Measurements from ENCODE around the gene PCDHGA10. TPM values are rescaled to one million over a fixed set of nuclear protein-coding genes. Genes with fewer than 3 reads are reported as not detected.

The PCDHGA10 gene
- total RNA-seq, 1 donor from 2014 or later = 0.34 TPM

GRCh38 chr5:141439411-141440141 lies 26.8 kb downstream of the PCDHGA10 start:
- Mint-ChIP-seq H3K36me3 (ENCODE audit: low read depth) (no peaks in the 10 kb centered on the region), H3K27ac (no peak overlapping the region), H3K27me3 (ENCODE audit: low read depth) (peaks cover 1% of the 10 kb centered on the region), H3K9me3 (peaks cover 6% of the 10 kb centered on the region), H3K4me1 (ENCODE audit: low read depth) (no peaks in the 10 kb centered on the region), H3K4me3 (ENCODE audit: low read depth) (no peak overlapping the region)
- DNase-seq (ENCODE audit: low spot score) = no peak
- intact Hi-C loops (cut with micrococcal nuclease) = no loop called here

GRCh38 chr5:141440341-141440740 lies 27.6 kb downstream of the PCDHGA10 start:
- H3K36me3 Mint-ChIP-seq (ENCODE audit: low read depth) = no peaks in the 10 kb centered on the region
- peaks cover 1% of the 10 kb centered on the region for H3K27me3 Mint-ChIP-seq (ENCODE audit: low read depth)
- no peak overlapping the region for H3K4me3 Mint-ChIP-seq (ENCODE audit: low read depth)
- no peaks in the 10 kb centered on the region for H3K4me1 Mint-ChIP-seq (ENCODE audit: low read depth)
- H3K27ac Mint-ChIP-seq = no peak overlapping the region
- DNase-seq (ENCODE audit: low spot score) = no peak
- intact Hi-C loops (cut with micrococcal nuclease) = no loop called here
- H3K9me3 Mint-ChIP-seq = peaks cover 6% of the 10 kb centered on the region

GRCh38 chr5:141441571-141442170 lies 28.9 kb downstream of the PCDHGA10 start:
- H3K27me3 Mint-ChIP-seq (ENCODE audit: low read depth) = peaks cover under 1% of the 10 kb centered on the region
- H3K36me3 Mint-ChIP-seq (ENCODE audit: low read depth) = no peaks in the 10 kb centered on the region
- H3K4me1 Mint-ChIP-seq (ENCODE audit: low read depth) = no peaks in the 10 kb centered on the region
- intact Hi-C loops (cut with micrococcal nuclease) = no loop called here
- no peak overlapping the region for H3K27ac Mint-ChIP-seq
- peaks cover 6% of the 10 kb centered on the region for H3K9me3 Mint-ChIP-seq
- H3K4me3 Mint-ChIP-seq (ENCODE audit: low read depth) = no peak overlapping the region
- no peak for DNase-seq (ENCODE audit: low spot score)

- peaks cover 2% of the 10 kb centered on the region for H3K27me3 Mint-ChIP-seq (ENCODE audit: low read depth)
- no peak for DNase-seq (ENCODE audit: low spot score)
- no peak overlapping the region for H3K4me3 Mint-ChIP-seq (ENCODE audit: low read depth)
- H3K4me1 Mint-ChIP-seq (ENCODE audit: low read depth) = no peaks in the 10 kb centered on the region
- no peak overlapping the region for H3K27ac Mint-ChIP-seq
- H3K9me3 Mint-ChIP-seq = no peaks in the 10 kb centered on the region
- no peaks in the 10 kb centered on the region for H3K36me3 Mint-ChIP-seq (ENCODE audit: low read depth)
- intact Hi-C loops (cut with micrococcal nuclease) = no loop called here
Observed at GRCh38 chr5:141465351-141465750, 52.6 kb downstream of the PCDHGA10 start.

Other genes with a start within 250 kb of the PCDHGA10 start
- gene PCDHB7, start 240.3 kb upstream of the PCDHGA10 start, total RNA-seq = 0.07 TPM in 1 of 2 replicates, not detected in the other
- gene PCDHB8, start 235.2 kb upstream of the PCDHGA10 start, total RNA-seq = not detected in 2 replicates
- gene PCDHB16, start 230.6 kb upstream of the PCDHGA10 start, total RNA-seq = not detected in 2 replicates
- gene PCDHB9, start 225.8 kb upstream of the PCDHGA10 start, total RNA-seq = not detected in 2 replicates
- not detected in 2 replicates for gene PCDHB10, start 220.6 kb upstream of the PCDHGA10 start, total RNA-seq
- not detected in 2 replicates for gene PCDHB11, start 213.4 kb upstream of the PCDHGA10 start, total RNA-seq
- gene PCDHB12, start 204.3 kb upstream of the PCDHGA10 start, total RNA-seq = not detected in 2 replicates
- 0.02 TPM in 1 of 2 replicates, not detected in the other for gene PCDHB13, start 199.1 kb upstream of the PCDHGA10 start, total RNA-seq
- not detected in 2 replicates for gene PCDHB14, start 189.6 kb upstream of the PCDHGA10 start, total RNA-seq
- gene PCDHB15, start 167.6 kb upstream of the PCDHGA10 start, total RNA-seq = not detected in 2 replicates
- gene SLC25A2, start 108.9 kb upstream of the PCDHGA10 start, total RNA-seq = 0.16 TPM in 1 of 2 replicates, not detected in the other
- 67.1 and 70.5 TPM in 2 replicates for gene TAF7, start 92.2 kb upstream of the PCDHGA10 start, total RNA-seq
- gene PCDHGA1, start 82.5 kb upstream of the PCDHGA10 start, total RNA-seq = 0.09 and 0.14 TPM in 2 replicates
- gene PCDHGA2, start 74.2 kb upstream of the PCDHGA10 start, total RNA-seq = 0.09 and 0.11 TPM in 2 replicates
- gene PCDHGA3, start 69.2 kb upstream of the PCDHGA10 start, total RNA-seq = 0.11 and 0.16 TPM in 2 replicates
- gene PCDHGB1, start 62.9 kb upstream of the PCDHGA10 start, total RNA-seq = 0.16 and 0.48 TPM in 2 replicates
- gene PCDHGA4, start 58.0 kb upstream of the PCDHGA10 start, total RNA-seq = 0.44 and 0.57 TPM in 2 replicates
- 0.85 and 0.91 TPM in 2 replicates for gene PCDHGB2, start 53.0 kb upstream of the PCDHGA10 start, total RNA-seq
- 0.43 and 0.51 TPM in 2 replicates for gene PCDHGA5, start 48.8 kb upstream of the PCDHGA10 start, total RNA-seq
- gene PCDHGB3, start 42.7 kb upstream of the PCDHGA10 start, total RNA-seq = 0.46 and 0.85 TPM in 2 replicates
- gene PCDHGA6, start 39.1 kb upstream of the PCDHGA10 start, total RNA-seq = 0.48 and 0.55 TPM in 2 replicates
- 0.16 and 0.30 TPM in 2 replicates for gene PCDHGA7, start 30.2 kb upstream of the PCDHGA10 start, total RNA-seq
- 0.28 and 0.34 TPM in 2 replicates for gene PCDHGB4, start 25.3 kb upstream of the PCDHGA10 start, total RNA-seq
- gene PCDHGA8, start 20.4 kb upstream of the PCDHGA10 start, total RNA-seq = 0.07 and 0.23 TPM in 2 replicates
- 0.62 and 0.92 TPM in 2 replicates for gene PCDHGB5, start 15.0 kb upstream of the PCDHGA10 start, total RNA-seq
- gene PCDHGA9, start 10.2 kb upstream of the PCDHGA10 start, total RNA-seq = 0.23 and 0.32 TPM in 2 replicates
- 0.21 and 0.34 TPM in 2 replicates for gene PCDHGB6, start 5.0 kb upstream of the PCDHGA10 start, total RNA-seq
- 0.18 and 0.23 TPM in 2 replicates for gene PCDHGB7, start 4.7 kb downstream of the PCDHGA10 start, total RNA-seq
- gene PCDHGA11, start 8.1 kb downstream of the PCDHGA10 start, total RNA-seq = 0.21 and 0.39 TPM in 2 replicates
- gene PCDHGA12, start 17.5 kb downstream of the PCDHGA10 start, total RNA-seq = 0.11 and 0.16 TPM in 2 replicates
- 0.21 and 0.23 TPM in 2 replicates for gene PCDHGC3, start 63.0 kb downstream of the PCDHGA10 start, total RNA-seq
- gene PCDHGC4, start 72.0 kb downstream of the PCDHGA10 start, total RNA-seq = not detected in 2 replicates
- not detected in 2 replicates for gene PCDHGC5, start 76.1 kb downstream of the PCDHGA10 start, total RNA-seq
- 228 and 234 TPM in 2 replicates for gene DIAPH1, start 206.0 kb downstream of the PCDHGA10 start, total RNA-seq
- gene HDAC3, start 223.9 kb downstream of the PCDHGA10 start, total RNA-seq = 92.4 and 95.2 TPM in 2 replicates
- 15.9 and 16.1 TPM in 2 replicates for gene RELL2, start 224.0 kb downstream of the PCDHGA10 start, total RNA-seq
- gene FCHSD1, start 238.4 kb downstream of the PCDHGA10 start, total RNA-seq = 37.4 and 42.8 TPM in 2 replicates

All from activated T-helper 2 cell treated with anti-CD3 and anti-CD28 coated beads, Interferon-gamma antibody, Interleukin-2, Interleukin-4, amounts not matched to agents 10 μg/mL and 5 μg/mL and 100 μg/mL, durations not matched to agents 14 hours and 24 hours and 36 hours (primary cell).